SJSA1 (cell line): Measurements from ENCODE around the gene CRYBG3. TPM values are rescaled to one million over a fixed set of nuclear protein-coding genes. Genes with fewer than 3 reads are reported as not detected.
A peak's percentile ranks its signal among the peaks of the same experiment; 100 is the strongest.

ENCODE experiments used
- DNase-seq, 2 experiments: peaks; one replicate each; pipeline ENCODE4 v3.0.0-alpha.2; 2015 to 2020; ENCODE audit warnings: low spot score in 2 of 2, low read depth in 1 of 2
- H3K27ac ChIP-seq: fragments of 250-450 bp; sonication (Bioruptor Pico); 2 replicates; pipeline ENCODE4 v1.5.1; 2020; ENCODE audit warnings: mild to moderate bottlenecking, moderate library complexity
- H3K27me3 ChIP-seq: fragments of 250-450 bp; sonication (Bioruptor Pico); replicated peaks from 2 replicates; pipeline ENCODE4 v1.5.1; 2020; ENCODE audit warnings: mild to moderate bottlenecking, moderate library complexity
- H3K36me3 ChIP-seq: fragments of 250-450 bp; sonication (Bioruptor Pico); 2 replicates; pipeline ENCODE4 v1.5.1; 2020; ENCODE audit warnings: mild to moderate bottlenecking
- H3K4me1 ChIP-seq: fragments of 250-450 bp; sonication (Bioruptor Pico); replicated peaks from 2 replicates; pipeline ENCODE4 v1.6.1; 2021; ENCODE audit warnings: mild to moderate bottlenecking
- H3K4me3 ChIP-seq: fragments of 250-450 bp; sonication (Bioruptor Pico); 2 replicates; pipeline ENCODE4 v1.5.1; 2020; ENCODE audit warnings: mild to moderate bottlenecking
- H3K9me3 ChIP-seq: fragments of 250-450 bp; sonication (Bioruptor Pico); replicated peaks from 2 replicates; pipeline ENCODE4 v1.5.1; 2020; ENCODE audit warnings: mild to moderate bottlenecking
- total RNA-seq: library from RNA; depleted of rRNA; stranded (reverse); fragments of >200 nt; shearing (Covaris generic); gene quantifications from 2 replicates; pipeline ENCODE4 v1.2.3, GENCODE V29; 2014

The CRYBG3 gene
- total RNA-seq, 1 experiment from 2014 or later = 12.7 TPM

DNA sequence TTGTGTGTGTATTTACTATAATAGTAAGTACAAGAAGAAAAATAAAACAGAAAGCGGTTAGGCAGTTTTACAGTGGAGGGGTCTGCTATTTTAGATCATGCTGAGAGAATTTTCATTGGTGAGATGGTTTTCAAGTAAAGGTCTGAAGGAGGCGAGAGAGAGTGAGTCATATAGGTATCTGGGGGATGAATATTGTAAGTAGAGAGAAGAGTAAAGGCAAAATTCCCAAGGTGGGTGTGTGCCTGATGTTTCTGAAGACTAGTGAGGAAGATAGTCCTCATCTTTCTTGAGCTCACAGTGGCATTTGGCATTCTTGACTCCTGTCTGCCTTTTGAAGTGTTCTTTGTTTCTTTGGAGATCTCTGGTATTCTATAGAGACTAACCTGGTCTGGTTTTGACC, 38.6 kb downstream of the CRYBG3 start:
- Histone ChIP-seq H3K9me3 (no peaks in the 10 kb centered on the region), H3K27ac (no peak overlapping the region), H3K36me3 (no peaks in the 10 kb centered on the region), H3K4me1 (peaks cover 7% of the 10 kb centered on the region; the same call in 1 of the 2 replicates), H3K4me3 (no peak overlapping the region), H3K27me3 (no peaks in the 10 kb centered on the region)
- DNase-seq = no peak

DNA sequence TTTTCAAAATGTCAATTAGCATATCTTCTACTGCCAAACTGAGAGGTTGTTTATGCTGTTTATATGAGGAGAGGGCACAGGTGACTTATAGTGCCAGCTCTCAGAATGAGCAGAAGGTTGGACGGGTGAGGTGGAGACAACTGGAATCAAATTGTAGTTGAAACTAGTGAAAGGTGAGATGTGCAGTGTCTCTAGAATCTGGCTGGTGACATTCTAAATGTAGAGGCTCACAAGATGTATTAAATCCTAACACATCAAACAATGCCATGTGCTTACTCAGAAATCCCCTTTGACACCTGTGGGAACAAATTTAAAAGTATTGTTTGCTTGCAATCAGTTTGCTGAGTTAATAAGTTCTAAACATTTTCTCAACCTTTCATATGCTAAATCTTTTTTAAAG, 40.8 kb downstream of the CRYBG3 start:
- no peak for DNase-seq
- H3K27me3 ChIP-seq = no peaks in the 10 kb centered on the region
- H3K4me1 ChIP-seq = peaks cover 7% of the 10 kb centered on the region; the same call in 1 of the 2 replicates
- H3K4me3 ChIP-seq = no peak overlapping the region
- no peaks in the 10 kb centered on the region for H3K9me3 ChIP-seq
- no peaks in the 10 kb centered on the region for H3K36me3 ChIP-seq
- no peak overlapping the region for H3K27ac ChIP-seq

DNA sequence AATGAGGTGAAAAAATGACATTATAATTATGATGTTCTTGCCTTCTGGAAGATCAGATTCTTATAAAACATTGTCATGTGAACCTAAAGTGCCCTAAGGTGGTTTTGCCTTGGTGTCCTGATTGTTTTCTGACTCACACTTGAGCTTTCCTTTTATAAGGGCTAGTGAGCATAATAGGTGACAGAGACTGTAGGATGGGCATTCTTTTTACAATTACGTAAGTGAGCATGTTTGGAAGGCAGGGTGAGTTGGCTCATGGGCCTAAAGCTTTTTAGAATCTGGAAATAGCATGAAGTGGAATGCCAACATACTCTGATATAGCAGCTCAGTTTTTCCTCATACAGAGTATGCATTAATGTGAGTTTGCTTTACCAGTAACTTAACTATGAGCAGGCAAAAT, 41.2 kb downstream of the CRYBG3 start:
- H3K27ac ChIP-seq = no peak overlapping the region
- H3K27me3 ChIP-seq = no peaks in the 10 kb centered on the region
- no peaks in the 10 kb centered on the region for H3K36me3 ChIP-seq
- H3K9me3 ChIP-seq = no peaks in the 10 kb centered on the region
- H3K4me1 ChIP-seq = peaks cover 7% of the 10 kb centered on the region; the same call in 1 of the 2 replicates
- no peak overlapping the region for H3K4me3 ChIP-seq
- no peak for DNase-seq

GRCh38 chr3:97863775-97864174, 42.0 kb downstream of the CRYBG3 start:
- no peaks in the 10 kb centered on the region for H3K36me3 ChIP-seq
- no peak for DNase-seq
- H3K27me3 ChIP-seq = no peaks in the 10 kb centered on the region
- no peak overlapping the region for H3K4me3 ChIP-seq
- no peak overlapping the region for H3K27ac ChIP-seq
- no peaks in the 10 kb centered on the region for H3K9me3 ChIP-seq
- peaks cover 7% of the 10 kb centered on the region; the same call in 1 of the 2 replicates for H3K4me1 ChIP-seq

DNA sequence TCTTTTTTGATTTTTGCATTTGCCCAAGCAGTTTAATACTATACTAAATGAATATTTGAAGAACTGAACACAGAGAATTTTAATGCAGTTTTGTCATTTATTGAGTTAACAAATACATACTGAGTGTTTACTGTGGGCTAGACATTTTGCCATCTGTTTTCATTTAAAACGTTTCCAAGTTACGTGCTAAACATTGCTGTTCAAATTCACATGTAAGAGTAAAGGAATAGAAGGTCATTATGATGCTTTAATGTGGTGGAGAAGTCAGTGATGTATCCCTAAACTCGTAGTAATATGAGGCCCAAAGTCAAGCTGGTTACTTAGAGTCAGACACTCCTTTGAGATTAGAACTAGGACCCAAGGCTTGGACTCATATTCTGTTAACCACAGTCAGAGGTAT, 49.4 kb downstream of the CRYBG3 start:
- Histone ChIP-seq H3K4me1 (peaks cover 19% of the 10 kb centered on the region), H3K9me3 (no peaks in the 10 kb centered on the region), H3K4me3 (no peak overlapping the region), H3K36me3 (peaks cover 14% of the 10 kb centered on the region), H3K27me3 (no peaks in the 10 kb centered on the region), H3K27ac (no peak overlapping the region)
- no peak for DNase-seq

DNA sequence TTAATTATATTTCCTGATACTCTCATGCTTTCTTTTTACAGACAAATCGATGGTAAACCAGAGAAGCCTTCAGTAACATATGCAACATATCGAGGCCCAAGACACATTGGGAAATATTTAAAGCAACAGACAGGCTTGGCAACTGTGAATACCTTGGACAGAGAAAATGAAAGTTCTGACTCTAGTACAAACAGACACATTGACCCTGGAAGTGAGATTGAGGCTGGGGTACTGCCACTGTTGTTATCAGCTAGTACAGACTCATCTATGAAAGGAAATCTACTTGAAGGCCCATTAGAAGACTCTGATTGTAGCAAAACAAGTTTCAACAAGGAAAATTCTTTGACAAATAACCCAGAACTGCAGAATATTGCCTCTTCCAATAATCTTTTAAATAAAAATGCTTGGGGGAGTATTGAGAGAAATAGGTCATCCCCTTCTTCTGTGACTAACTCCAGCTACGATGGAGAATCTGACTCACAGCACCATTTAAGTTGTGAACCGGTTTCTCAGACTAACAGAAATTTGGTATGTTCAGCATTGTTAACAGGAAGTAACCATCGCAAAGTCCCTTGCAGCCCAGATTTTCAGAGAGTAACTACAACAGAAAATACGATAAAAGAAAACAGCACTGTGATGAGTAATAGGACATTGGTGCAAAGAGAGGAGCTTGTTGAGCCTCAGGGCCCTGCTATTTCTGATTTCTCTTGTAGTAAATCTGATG, 50.2 kb downstream of the CRYBG3 start:
- no peaks in the 10 kb centered on the region for H3K9me3 ChIP-seq

DNA sequence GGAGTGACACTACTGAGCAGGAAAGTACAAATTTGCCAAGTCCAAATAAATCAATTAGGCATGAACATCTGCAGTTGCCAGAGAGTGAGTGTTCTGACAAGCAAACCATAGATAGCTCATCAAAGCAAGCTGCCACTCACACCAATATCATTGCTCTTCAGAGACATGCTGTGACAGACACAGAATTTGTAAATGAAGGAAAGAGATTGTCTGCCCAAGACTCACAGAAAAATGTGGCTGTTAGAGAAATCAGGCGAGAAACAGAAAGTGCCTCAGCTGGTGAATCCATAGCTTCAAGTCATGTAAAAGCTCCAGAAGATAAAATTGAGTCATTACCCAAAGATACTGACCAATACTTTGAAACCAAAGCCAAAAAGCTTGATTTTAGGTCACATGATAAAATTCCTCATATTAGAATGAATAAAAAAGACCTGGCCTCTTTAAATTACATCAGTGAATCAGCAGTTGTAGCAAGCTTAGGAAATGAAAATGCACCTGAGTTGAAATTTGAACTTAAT, 50.8 kb downstream of the CRYBG3 start:
- DNase-seq = no peak
- peak overlapping the region; percentile 68 for H3K27ac ChIP-seq
- H3K36me3 ChIP-seq = peaks cover 14% of the 10 kb centered on the region
- H3K4me1 ChIP-seq = peaks cover 19% of the 10 kb centered on the region
- H3K4me3 ChIP-seq = no peak overlapping the region
- no peaks in the 10 kb centered on the region for H3K9me3 ChIP-seq
- no peaks in the 10 kb centered on the region for H3K27me3 ChIP-seq

More for the DNA sequence above, 50.2 kb downstream of the CRYBG3 start:
- peaks cover 14% of the 10 kb centered on the region for H3K36me3 ChIP-seq
- H3K27me3 ChIP-seq = no peaks in the 10 kb centered on the region
- peaks cover 19% of the 10 kb centered on the region for H3K4me1 ChIP-seq
- H3K27ac ChIP-seq = peak overlapping the region; percentile 68
- peak; percentile 52 to 72 for DNase-seq
- no peak overlapping the region for H3K4me3 ChIP-seq

DNA sequence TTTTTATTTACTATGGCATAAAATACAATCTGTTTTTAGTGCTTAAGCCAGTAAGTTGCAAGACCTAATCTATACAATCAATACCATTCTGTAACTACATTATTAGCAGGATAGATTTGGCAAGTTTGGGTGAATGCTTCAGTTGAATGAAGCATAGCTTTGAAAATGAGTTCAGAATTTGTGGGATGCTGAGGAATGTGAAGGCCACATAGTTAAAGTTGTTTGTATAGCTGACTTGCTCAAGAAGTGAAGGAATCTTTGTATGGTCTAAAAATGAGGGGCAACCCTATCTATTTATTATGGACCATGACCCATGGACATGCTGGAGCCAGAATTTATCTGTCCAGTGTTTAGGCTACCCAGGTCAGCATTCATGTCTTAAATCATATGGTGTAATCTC, 58.5 kb downstream of the CRYBG3 start:
- no peaks in the 10 kb centered on the region for H3K9me3 ChIP-seq

DNA sequence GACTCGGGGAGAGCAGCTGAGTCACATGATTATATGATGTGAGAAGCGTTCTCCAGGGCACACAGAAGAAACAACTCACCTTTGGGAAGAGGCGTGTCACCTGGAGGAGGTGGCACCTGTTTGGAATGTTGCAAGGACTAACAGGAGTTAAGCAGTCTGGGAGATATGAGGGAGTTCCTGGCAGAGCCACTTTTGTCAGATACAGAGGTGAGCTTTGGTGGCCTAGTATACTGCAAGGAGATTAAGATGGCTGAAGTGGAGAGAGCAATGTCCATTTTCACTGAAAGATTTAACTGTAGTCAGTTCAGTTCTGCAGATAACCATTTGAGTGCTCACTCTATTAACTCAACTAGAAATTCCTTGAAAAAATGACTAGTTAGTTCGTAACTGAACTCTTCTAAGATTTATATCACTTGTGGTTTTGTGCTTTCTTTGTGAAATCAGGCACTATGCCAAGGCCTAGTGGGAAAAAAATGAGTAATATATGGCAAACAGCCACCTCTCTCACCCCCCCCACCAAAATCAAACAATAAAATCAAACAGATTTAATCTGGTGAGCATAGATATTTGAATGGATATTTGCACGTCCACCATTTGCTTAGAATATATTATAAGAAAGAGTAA, 61.3 kb downstream of the CRYBG3 start:
- H3K9me3 ChIP-seq = no peaks in the 10 kb centered on the region
- peak in 1 of 2 experiments; percentile 24 for DNase-seq
- no peak overlapping the region for H3K4me3 ChIP-seq

More for the DNA sequence above, 58.5 kb downstream of the CRYBG3 start:
- Histone ChIP-seq H3K36me3 (peaks cover under 1% of the 10 kb centered on the region; the same call in 1 of the 2 replicates), H3K27ac (no peak overlapping the region), H3K4me1 (peaks cover 11% of the 10 kb centered on the region), H3K4me3 (no peak overlapping the region), H3K27me3 (no peaks in the 10 kb centered on the region)
- DNase-seq = no peak

GRCh38 chr3:97883736-97884135, 61.9 kb downstream of the CRYBG3 start:
- Histone ChIP-seq H3K36me3 (peaks cover 16% of the 10 kb centered on the region), H3K4me3 (no peak overlapping the region), H3K27ac (no peak overlapping the region), H3K9me3 (no peaks in the 10 kb centered on the region), H3K27me3 (no peaks in the 10 kb centered on the region), H3K4me1 (peaks cover 11% of the 10 kb centered on the region)
- DNase-seq = no peak

More for the DNA sequence above, 61.3 kb downstream of the CRYBG3 start:
- Histone ChIP-seq H3K36me3 (peaks cover 10% of the 10 kb centered on the region), H3K27ac (no peak overlapping the region), H3K4me1 (peaks cover 11% of the 10 kb centered on the region), H3K27me3 (no peaks in the 10 kb centered on the region)

GRCh38 chr3:97884586-97885123, 62.8 kb downstream of the CRYBG3 start:
- Histone ChIP-seq H3K4me1 (peaks cover 11% of the 10 kb centered on the region), H3K4me3 (no peak overlapping the region), H3K36me3 (peaks cover 18% of the 10 kb centered on the region), H3K27ac (no peak overlapping the region), H3K27me3 (no peaks in the 10 kb centered on the region), H3K9me3 (no peaks in the 10 kb centered on the region)
- DNase-seq = no peak

- H3K4me1 ChIP-seq = peaks cover 11% of the 10 kb centered on the region
- DNase-seq = no peak
- no peak overlapping the region for H3K4me3 ChIP-seq
- peaks cover 18% of the 10 kb centered on the region for H3K36me3 ChIP-seq
- H3K9me3 ChIP-seq = no peaks in the 10 kb centered on the region
- no peaks in the 10 kb centered on the region for H3K27me3 ChIP-seq
- H3K27ac ChIP-seq = no peak overlapping the region
These were observed 64.4 kb downstream of the CRYBG3 start for GRCh38 chr3:97885931-97886824.

GRCh38 chr3:97889814-97890213, 68.0 kb downstream of the CRYBG3 start:
- Histone ChIP-seq H3K4me3 (no peak overlapping the region), H3K36me3 (peaks cover 18% of the 10 kb centered on the region), H3K4me1 (no peaks in the 10 kb centered on the region), H3K27me3 (no peaks in the 10 kb centered on the region), H3K9me3 (no peaks in the 10 kb centered on the region), H3K27ac (no peak overlapping the region)
- no peak for DNase-seq
